ENCODE results near the gene ASB2. TPM values are rescaled to one million over a fixed set of nuclear protein-coding genes. Genes with fewer than 3 reads are reported as not detected.

Gene ASB2
- polyA plus RNA-seq, 1 donor (not counting 4 experiments of a cell fraction or from before 2014, with no cell fraction given): 0.56 TPM

DNA sequence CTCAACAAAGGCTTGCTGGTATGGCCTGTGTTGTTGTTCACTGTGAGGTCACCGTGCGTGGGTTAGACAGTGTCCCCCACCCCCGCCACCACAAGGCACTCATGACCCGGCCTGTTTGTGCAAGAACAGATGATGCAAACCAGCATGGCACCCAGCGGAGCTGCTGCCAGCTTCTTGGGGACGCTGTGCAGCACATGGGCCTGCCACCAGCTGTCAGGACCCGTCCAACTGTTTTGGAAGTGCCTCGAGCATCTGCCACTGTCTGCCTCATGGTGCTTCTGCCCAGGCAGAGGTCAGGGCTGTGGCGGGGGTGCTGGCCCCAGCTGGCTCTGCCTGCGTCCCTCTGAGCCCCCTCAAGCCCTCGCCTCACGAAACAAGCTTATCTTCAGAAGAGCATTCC is 1.5 kb downstream of the ASB2 start:
- H4K20me1 ChIP-seq (ENCODE audit: control insufficient read depth, extremely low read depth, insufficient read depth, low read length): no peaks in the 10 kb centered on the region
- FAIRE-seq (no peak), DNase-seq (ENCODE audit: low read depth, low spot score) (no peak)
- H3K4me2 ChIP-seq (ENCODE audit: control insufficient read depth, extremely low read depth, insufficient read depth, low read depth, low read length): no peak overlapping the region
- no peak overlapping the region for H2AFZ ChIP-seq (ENCODE audit: control insufficient read depth, low read length)
- H3K9ac ChIP-seq (ENCODE audit: control insufficient read depth, extremely low read depth, insufficient read depth, low read length): no peak overlapping the region
- H3K4me1 ChIP-seq (ENCODE audit: control insufficient read depth, extremely low read depth, insufficient read depth, low read length): no peaks in the 10 kb centered on the region
- dilution Hi-C loops (cut with MboI; ENCODE audit: extremely low pct_ligation_motif_present, low sequenced_read_pairs): no loop called here
- H3K9me1 ChIP-seq (ENCODE audit: control insufficient read depth, extremely low read depth, insufficient read depth, low read length): no peaks in the 10 kb centered on the region
- no peak overlapping the region for H3K4me3 ChIP-seq (ENCODE audit: control insufficient read depth in 2 of 3, extremely low read depth in 1 of 3, insufficient read depth in 2 of 3, low read depth in 1 of 3, low read length in 3 of 3)
- no peaks in the 10 kb centered on the region for H3K79me2 ChIP-seq (ENCODE audit: control insufficient read depth, insufficient read depth, low read length)
- no peaks in the 10 kb centered on the region for H3K36me3 ChIP-seq (ENCODE audit: control insufficient read depth in 2 of 2, extremely low read depth in 1 of 2, insufficient read depth in 2 of 2, low read length in 2 of 2)
- H3K9me3 ChIP-seq (ENCODE audit: control insufficient read depth, low read depth, low read length): no peaks in the 10 kb centered on the region
- no peak overlapping the region for H3K27ac ChIP-seq (ENCODE audit: control insufficient read depth, insufficient read depth, low read length)
- peaks cover 22% of the 10 kb centered on the region for H3K27me3 ChIP-seq (ENCODE audit: control insufficient read depth, extremely low read depth, insufficient read depth, low read length)
- TF ChIP-seq EZH2 (IDR thresholded peaks at IDR 0.05; ENCODE audit: low read length): no peak
- TF ChIP-seq, protein P1, sequence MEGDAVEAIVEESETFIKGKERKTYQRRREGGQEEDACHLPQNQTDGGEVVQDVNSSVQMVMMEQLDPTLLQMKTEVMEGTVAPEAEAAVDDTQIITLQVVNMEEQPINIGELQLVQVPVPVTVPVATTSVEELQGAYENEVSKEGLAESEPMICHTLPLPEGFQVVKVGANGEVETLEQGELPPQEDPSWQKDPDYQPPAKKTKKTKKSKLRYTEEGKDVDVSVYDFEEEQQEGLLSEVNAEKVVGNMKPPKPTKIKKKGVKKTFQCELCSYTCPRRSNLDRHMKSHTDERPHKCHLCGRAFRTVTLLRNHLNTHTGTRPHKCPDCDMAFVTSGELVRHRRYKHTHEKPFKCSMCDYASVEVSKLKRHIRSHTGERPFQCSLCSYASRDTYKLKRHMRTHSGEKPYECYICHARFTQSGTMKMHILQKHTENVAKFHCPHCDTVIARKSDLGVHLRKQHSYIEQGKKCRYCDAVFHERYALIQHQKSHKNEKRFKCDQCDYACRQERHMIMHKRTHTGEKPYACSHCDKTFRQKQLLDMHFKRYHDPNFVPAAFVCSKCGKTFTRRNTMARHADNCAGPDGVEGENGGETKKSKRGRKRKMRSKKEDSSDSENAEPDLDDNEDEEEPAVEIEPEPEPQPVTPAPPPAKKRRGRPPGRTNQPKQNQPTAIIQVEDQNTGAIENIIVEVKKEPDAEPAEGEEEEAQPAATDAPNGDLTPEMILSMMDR (optimal IDR thresholded peaks at IDR 0.05 in 1 of 3, IDR thresholded peaks at IDR 0.05 in 1 of 3, conservative IDR thresholded peaks at IDR 0.05 in 1 of 3; ENCODE audit: extremely low read depth in 1 of 3, insufficient read depth in 2 of 3, low read length in 3 of 3): no peak

DNA sequence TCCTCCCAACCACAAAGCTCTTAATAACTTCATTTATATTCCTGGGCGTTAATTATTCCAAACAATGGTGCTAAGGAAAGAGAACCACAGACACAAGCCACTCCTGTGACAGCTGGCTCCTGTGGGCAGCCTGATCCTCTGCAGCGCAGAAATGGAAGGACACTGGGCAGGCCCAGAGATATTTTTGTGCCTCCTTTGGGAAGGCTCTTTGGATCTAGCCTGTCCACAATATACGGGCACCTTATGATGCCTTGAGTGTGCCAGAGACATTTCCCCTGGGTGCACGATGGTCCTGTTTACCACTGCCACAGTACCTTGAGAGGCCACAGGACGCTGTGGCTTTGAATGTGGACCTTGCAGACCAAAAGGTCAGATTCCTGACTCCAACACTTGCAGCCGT is 2.1 kb downstream of the ASB2 start:
- dilution Hi-C loops (cut with MboI; ENCODE audit: extremely low pct_ligation_motif_present, low sequenced_read_pairs): no loop called here
- no peaks in the 10 kb centered on the region for H3K9me3 ChIP-seq (ENCODE audit: control insufficient read depth, low read depth, low read length)
- H3K9ac ChIP-seq (ENCODE audit: control insufficient read depth, extremely low read depth, insufficient read depth, low read length): no peak overlapping the region
- H3K27ac ChIP-seq (ENCODE audit: control insufficient read depth, insufficient read depth, low read length): no peak overlapping the region
- H3K4me2 ChIP-seq (ENCODE audit: control insufficient read depth, extremely low read depth, insufficient read depth, low read depth, low read length): no peak overlapping the region
- no peak for DNase-seq (ENCODE audit: low read depth, low spot score)
- no peak for FAIRE-seq
- H3K79me2 ChIP-seq (ENCODE audit: control insufficient read depth, insufficient read depth, low read length): no peaks in the 10 kb centered on the region
- H3K27me3 ChIP-seq (ENCODE audit: control insufficient read depth, extremely low read depth, insufficient read depth, low read length): peaks cover 22% of the 10 kb centered on the region
- no peaks in the 10 kb centered on the region for H3K4me1 ChIP-seq (ENCODE audit: control insufficient read depth, extremely low read depth, insufficient read depth, low read length)
- H3K36me3 ChIP-seq (ENCODE audit: control insufficient read depth in 2 of 2, extremely low read depth in 1 of 2, insufficient read depth in 2 of 2, low read length in 2 of 2): no peaks in the 10 kb centered on the region
- TF ChIP-seq EZH2 (IDR thresholded peaks at IDR 0.05; ENCODE audit: low read length): no peak
- TF ChIP-seq, protein P1 (optimal IDR thresholded peaks at IDR 0.05 in 1 of 3, IDR thresholded peaks at IDR 0.05 in 1 of 3, conservative IDR thresholded peaks at IDR 0.05 in 1 of 3; ENCODE audit: extremely low read depth in 1 of 3, insufficient read depth in 2 of 3, low read length in 3 of 3): no peak
- no peak overlapping the region for H3K4me3 ChIP-seq (ENCODE audit: control insufficient read depth in 2 of 3, extremely low read depth in 1 of 3, insufficient read depth in 2 of 3, low read depth in 1 of 3, low read length in 3 of 3)
- no peaks in the 10 kb centered on the region for H3K9me1 ChIP-seq (ENCODE audit: control insufficient read depth, extremely low read depth, insufficient read depth, low read length)
- no peaks in the 10 kb centered on the region for H4K20me1 ChIP-seq (ENCODE audit: control insufficient read depth, extremely low read depth, insufficient read depth, low read length)
- no peak overlapping the region for H2AFZ ChIP-seq (ENCODE audit: control insufficient read depth, low read length)

Measured in keratinocyte (primary cell).